DND-41 (cell line): ENCODE data around the gene NEU2.

ENCODE experiments used
- EZH2 ChIP-seq: IDR thresholded peaks from 3 replicates; pipeline ENCODE4 v1.6.1; 2012; ENCODE audit warnings: borderline replicate concordance, low read depth, mild to moderate bottlenecking, moderate library complexity, low read length, inconsistent platforms; ENCODE audit not compliant: severe bottlenecking
- TF ChIP-seq, protein P1 (sequence below): IDR thresholded peaks from 2 replicates; pipeline ENCODE4 v1.5.1; 2012; ENCODE audit warnings: borderline replicate concordance, low read length, moderate library complexity, mild to moderate bottlenecking; ENCODE audit not compliant: poor library complexity, severe bottlenecking; ENCODE audit errors: extremely low read depth

- TF ChIP-seq, protein P1, sequence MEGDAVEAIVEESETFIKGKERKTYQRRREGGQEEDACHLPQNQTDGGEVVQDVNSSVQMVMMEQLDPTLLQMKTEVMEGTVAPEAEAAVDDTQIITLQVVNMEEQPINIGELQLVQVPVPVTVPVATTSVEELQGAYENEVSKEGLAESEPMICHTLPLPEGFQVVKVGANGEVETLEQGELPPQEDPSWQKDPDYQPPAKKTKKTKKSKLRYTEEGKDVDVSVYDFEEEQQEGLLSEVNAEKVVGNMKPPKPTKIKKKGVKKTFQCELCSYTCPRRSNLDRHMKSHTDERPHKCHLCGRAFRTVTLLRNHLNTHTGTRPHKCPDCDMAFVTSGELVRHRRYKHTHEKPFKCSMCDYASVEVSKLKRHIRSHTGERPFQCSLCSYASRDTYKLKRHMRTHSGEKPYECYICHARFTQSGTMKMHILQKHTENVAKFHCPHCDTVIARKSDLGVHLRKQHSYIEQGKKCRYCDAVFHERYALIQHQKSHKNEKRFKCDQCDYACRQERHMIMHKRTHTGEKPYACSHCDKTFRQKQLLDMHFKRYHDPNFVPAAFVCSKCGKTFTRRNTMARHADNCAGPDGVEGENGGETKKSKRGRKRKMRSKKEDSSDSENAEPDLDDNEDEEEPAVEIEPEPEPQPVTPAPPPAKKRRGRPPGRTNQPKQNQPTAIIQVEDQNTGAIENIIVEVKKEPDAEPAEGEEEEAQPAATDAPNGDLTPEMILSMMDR = no peak
- no peak for TF ChIP-seq EZH2
Observed at GRCh38 chr2:233005096-233005495, 27.4 kb upstream of the NEU2 start.
